ENCODE measurements around the gene ST3GAL5.

Gene ST3GAL5

GRCh38 chr2:85926526-85926925 is 37.7 kb upstream of the ST3GAL5 start:
- no peak for DNase-seq
- no peak for TF ChIP-seq POLR2A (IDR thresholded peaks at IDR 0.05; ENCODE audit: low read length)
- TF ChIP-seq GATA1 (IDR thresholded peaks at IDR 0.05; ENCODE audit: low read depth, low read length), result no peak

GRCh38 chr2:85925216-85925671 is 36.5 kb upstream of the ST3GAL5 start:
- no peak for TF ChIP-seq GATA1 (IDR thresholded peaks at IDR 0.05; ENCODE audit: low read depth, low read length)
- TF ChIP-seq POLR2A (IDR thresholded peaks at IDR 0.05; ENCODE audit: low read length), result no peak
- DNase-seq, result no peak

DNA sequence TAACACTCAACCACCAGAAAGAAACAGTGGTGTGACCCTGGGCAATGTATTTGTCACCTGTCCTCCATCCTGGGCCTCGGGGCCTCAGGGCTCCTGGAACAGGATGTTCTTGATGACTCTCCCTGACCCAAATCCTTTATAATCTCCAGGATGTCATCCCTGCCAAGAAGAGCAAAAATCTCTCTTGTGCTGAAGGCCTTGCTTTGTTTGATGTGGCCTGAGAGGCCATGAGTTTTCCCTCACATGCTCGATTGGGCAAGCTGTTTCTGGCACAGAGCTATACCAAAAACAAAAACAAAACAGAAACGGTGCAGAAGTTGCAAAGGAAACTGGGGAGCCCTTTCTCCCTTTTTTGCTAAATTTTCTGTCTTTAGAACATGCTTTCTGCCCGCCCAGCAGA is 35.7 kb upstream of the ST3GAL5 start:
- DNase-seq, result no peak
- TF ChIP-seq GATA1 (IDR thresholded peaks at IDR 0.05; ENCODE audit: low read depth, low read length) (no peak), POLR2A (IDR thresholded peaks at IDR 0.05; ENCODE audit: low read length) (no peak)

DNA sequence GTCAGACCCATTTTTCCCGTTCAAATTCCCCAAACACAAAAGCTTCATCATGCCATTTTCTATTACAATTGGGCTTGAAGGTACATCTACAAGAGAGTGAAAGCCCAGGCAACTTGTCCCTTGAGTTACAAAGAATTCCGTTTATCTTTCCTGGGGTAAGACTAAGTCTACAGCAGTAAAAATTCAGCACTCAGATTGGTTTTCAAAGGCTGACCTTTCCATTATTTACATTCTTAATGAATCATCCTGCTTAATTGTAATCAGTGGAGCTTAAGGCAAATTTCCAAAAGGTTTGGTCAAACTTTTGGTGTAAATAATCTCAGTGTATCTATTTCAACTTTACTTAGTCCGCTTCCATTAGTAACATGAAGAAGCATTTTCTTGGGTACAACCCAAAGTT is 33.4 kb upstream of the ST3GAL5 start:
- no peak for DNase-seq
- TF ChIP-seq POLR2A (IDR thresholded peaks at IDR 0.05; ENCODE audit: low read length), result no peak
- TF ChIP-seq GATA1 (IDR thresholded peaks at IDR 0.05; ENCODE audit: low read depth, low read length), result no peak

- peak; percentile 42 to 74 for DNase-seq
- no peak for TF ChIP-seq GATA1 (IDR thresholded peaks at IDR 0.05; ENCODE audit: low read depth, low read length)
- no peak for TF ChIP-seq POLR2A (IDR thresholded peaks at IDR 0.05; ENCODE audit: low read length)
Observed at GRCh38 chr2:85921659-85922058, 32.9 kb upstream of the ST3GAL5 start.

- DNase-seq, result no peak
- no peak for TF ChIP-seq GATA1 (IDR thresholded peaks at IDR 0.05; ENCODE audit: low read depth, low read length)
- no peak for TF ChIP-seq POLR2A (IDR thresholded peaks at IDR 0.05; ENCODE audit: low read length)
Observed at GRCh38 chr2:85920810-85921545, 32.2 kb upstream of the ST3GAL5 start.

GRCh38 chr2:85917887-85918795 is 29.4 kb upstream of the ST3GAL5 start:
- DNase-seq, result no peak
- TF ChIP-seq GATA1 (IDR thresholded peaks at IDR 0.05; ENCODE audit: low read depth, low read length) (no peak), POLR2A (IDR thresholded peaks at IDR 0.05; ENCODE audit: low read length) (no peak)

DNA sequence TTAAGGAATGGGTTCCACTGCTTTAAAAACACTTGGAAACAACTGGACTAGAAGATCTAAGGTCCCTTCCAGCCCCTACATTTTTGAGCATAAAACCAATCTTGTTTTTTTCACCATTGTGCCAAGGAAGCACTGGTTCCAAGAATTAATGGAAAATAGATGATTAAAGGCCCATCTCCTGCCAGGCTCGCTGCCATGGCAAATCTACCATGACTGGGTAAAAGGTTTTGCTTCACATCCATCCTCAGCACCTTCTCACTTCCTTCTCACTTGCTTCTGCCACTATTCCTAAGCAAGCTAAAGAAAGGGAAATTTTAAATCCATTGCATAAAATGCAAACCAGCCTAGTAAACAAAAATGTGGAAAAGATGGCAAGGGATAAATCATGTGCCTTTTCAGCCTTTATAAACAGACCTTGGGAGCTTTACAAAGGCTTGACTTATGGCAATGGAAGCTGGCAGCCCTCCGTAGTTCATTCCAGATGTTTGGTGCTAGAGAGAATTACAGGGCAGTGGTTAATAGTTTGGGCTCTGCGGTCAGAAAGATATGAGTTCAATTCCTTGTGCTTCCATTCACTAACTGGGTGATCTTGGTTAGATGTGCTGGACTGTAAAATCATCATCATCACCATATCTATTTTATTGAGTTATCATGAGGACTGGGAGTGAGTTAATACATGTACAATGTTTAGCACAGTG is 27.0 kb upstream of the ST3GAL5 start:
- DNase-seq, result no peak
- no peak for TF ChIP-seq GATA1 (IDR thresholded peaks at IDR 0.05; ENCODE audit: low read depth, low read length)

- no peak for DNase-seq
Observed at GRCh38 chr2:85914922-85915321, 26.1 kb upstream of the ST3GAL5 start.

GRCh38 chr2:85913884-85914881 is 25.4 kb upstream of the ST3GAL5 start:
- TF ChIP-seq POLR2A (IDR thresholded peaks at IDR 0.05; ENCODE audit: low read length), result no peak
- TF ChIP-seq GATA1 (IDR thresholded peaks at IDR 0.05; ENCODE audit: low read depth, low read length), result no peak
- DNase-seq, result peak in 1 of 2 experiments; percentile 22

More at GRCh38 chr2:85914922-85915321, 26.1 kb upstream of the ST3GAL5 start:
- TF ChIP-seq GATA1 (IDR thresholded peaks at IDR 0.05; ENCODE audit: low read depth, low read length) (no peak), POLR2A (IDR thresholded peaks at IDR 0.05; ENCODE audit: low read length) (no peak)

GRCh38 chr2:85911814-85912692 is 23.3 kb upstream of the ST3GAL5 start:
- TF ChIP-seq POLR2A (IDR thresholded peaks at IDR 0.05; ENCODE audit: low read length) (no peak), GATA1 (IDR thresholded peaks at IDR 0.05; ENCODE audit: low read depth, low read length) (no peak)
- DNase-seq, result no peak

- no peak for DNase-seq
- TF ChIP-seq POLR2A (IDR thresholded peaks at IDR 0.05; ENCODE audit: low read length), result no peak
- no peak for TF ChIP-seq GATA1 (IDR thresholded peaks at IDR 0.05; ENCODE audit: low read depth, low read length)
Observed at GRCh38 chr2:85911097-85911496, 22.3 kb upstream of the ST3GAL5 start.

Measured in erythroblast (primary cell).